Measurements from ENCODE around the gene ABI1. TPM values are rescaled to one million over a fixed set of nuclear protein-coding genes. Genes with fewer than 3 reads are reported as not detected.

ABI1 gene
- total RNA-seq, 1 experiment from 2014 or later = 36.9 TPM

DNA sequence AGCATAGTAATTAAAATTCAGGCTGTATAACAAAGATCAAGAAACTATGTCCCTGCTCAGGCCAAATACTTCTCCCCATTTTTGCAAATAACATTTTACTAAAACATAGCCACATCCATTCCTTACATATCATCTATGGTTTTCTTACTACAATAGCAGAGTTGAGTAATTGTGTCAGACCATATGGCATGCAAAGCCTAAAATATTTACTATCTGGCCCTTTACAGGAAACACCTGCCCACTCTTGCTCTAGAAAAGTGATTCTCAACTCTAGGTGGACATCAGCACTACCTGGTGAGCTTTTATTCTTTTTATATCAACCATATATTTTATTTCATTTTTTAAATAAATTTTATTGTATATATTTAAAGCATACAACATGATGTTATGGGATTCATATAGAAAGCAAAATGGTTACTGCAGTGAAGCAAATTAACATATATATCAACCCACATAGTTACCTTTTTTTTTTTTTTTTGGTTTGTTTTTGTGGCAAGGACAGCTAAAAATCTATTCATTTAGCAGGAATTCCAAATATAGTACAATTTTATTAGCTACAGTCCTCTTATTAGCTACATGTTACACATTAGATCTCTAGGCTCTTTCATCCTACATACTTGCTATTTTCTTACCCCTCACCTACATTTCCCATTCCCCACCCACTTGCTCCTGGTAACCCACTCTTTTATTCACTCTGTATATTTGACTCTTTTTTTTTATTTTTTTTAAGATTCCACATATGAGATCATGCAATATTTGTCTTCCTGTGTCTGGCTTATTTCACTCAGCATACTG is 19.6 kb downstream of the ABI1 start:
- Histone ChIP-seq H3K27me3 (ENCODE audit: insufficient read depth, low read length) (no peaks in the 10 kb centered on the region), H2AFZ (ENCODE audit: low read length) (no peak overlapping the region), H3K4me2 (ENCODE audit: insufficient read depth, insufficient read length, low read length) (no peak overlapping the region), H2AK5ac (ENCODE audit: insufficient read length, low read length) (no peak overlapping the region), H4K5ac (ENCODE audit: insufficient read length, low read depth, low read length) (no peak overlapping the region), H3K9ac (ENCODE audit: extremely low read depth, insufficient read length, low read length) (no peak overlapping the region), H3K27ac (ENCODE audit: insufficient read length, low read depth, low read length) (no peak overlapping the region), H3K23me2 (ENCODE audit: insufficient read length, low read depth, low read length, poor library complexity, severe bottlenecking) (no peaks in the 10 kb centered on the region), H2BK15ac (ENCODE audit: low read depth, low read length) (no peak overlapping the region), H2BK120ac (ENCODE audit: low read depth, low read length, poor library complexity, severe bottlenecking) (no peak overlapping the region), H2BK20ac (ENCODE audit: low read depth, low read length, poor library complexity, severe bottlenecking) (no peak overlapping the region), H4K91ac (ENCODE audit: insufficient read length, low read depth, low read length) (no peak overlapping the region), H3T11ph (ENCODE audit: low read length) (no peak overlapping the region), H3K18ac (ENCODE audit: insufficient read length, low read depth, low read length) (no peak overlapping the region), H3K4me1 (ENCODE audit: insufficient read depth, low read length) (peaks cover 6% of the 10 kb centered on the region; the same call in 1 of the 2 replicates), H3K9me3 (ENCODE audit: control insufficient read depth, low read depth, low read length) (no peaks in the 10 kb centered on the region), H3K56ac (ENCODE audit: insufficient read length, low read depth, low read length) (no peak overlapping the region), H3K79me1 (ENCODE audit: insufficient read depth, low read depth, low read length, poor library complexity, severe bottlenecking) (peaks cover 8% of the 10 kb centered on the region), H3K4ac (ENCODE audit: low read depth, low read length) (no peak overlapping the region), H3K14ac (ENCODE audit: insufficient read depth, low read length) (no peak overlapping the region), H3K79me2 (ENCODE audit: insufficient read depth, low read length) (peaks cover 6% of the 10 kb centered on the region; the same call in 1 of the 2 replicates), H2BK12ac (ENCODE audit: insufficient read length, low read depth, low read length) (no peak overlapping the region), H2BK5ac (ENCODE audit: insufficient read length, low read length) (no peak overlapping the region), H4K8ac (replicated peaks; ENCODE audit: insufficient read length, low read depth, low read length) (no peak overlapping the region), H4K20me1 (ENCODE audit: control insufficient read depth, insufficient read depth, insufficient read length) (no peaks in the 10 kb centered on the region), H3K23ac (ENCODE audit: insufficient read length, low read depth, low read length) (no peak overlapping the region)
- H3K4me1 Mint-ChIP-seq = peaks cover 9 to 21% of the 10 kb centered on the region in 2 experiments
- no peaks in the 10 kb centered on the region; a peak in 1 of 5 replicates for H3K9me3 Mint-ChIP-seq
- H3K4me3 Mint-ChIP-seq = no peak overlapping the region
- peaks cover 2 to 8% (median 5%) of the 10 kb centered on the region in 3 experiments; a peak in 5 of 7 replicates for H3K36me3 Mint-ChIP-seq (ENCODE audit: insufficient read depth in 1 of 3, low read depth in 3 of 3)
- TF ChIP-seq, protein P1, sequence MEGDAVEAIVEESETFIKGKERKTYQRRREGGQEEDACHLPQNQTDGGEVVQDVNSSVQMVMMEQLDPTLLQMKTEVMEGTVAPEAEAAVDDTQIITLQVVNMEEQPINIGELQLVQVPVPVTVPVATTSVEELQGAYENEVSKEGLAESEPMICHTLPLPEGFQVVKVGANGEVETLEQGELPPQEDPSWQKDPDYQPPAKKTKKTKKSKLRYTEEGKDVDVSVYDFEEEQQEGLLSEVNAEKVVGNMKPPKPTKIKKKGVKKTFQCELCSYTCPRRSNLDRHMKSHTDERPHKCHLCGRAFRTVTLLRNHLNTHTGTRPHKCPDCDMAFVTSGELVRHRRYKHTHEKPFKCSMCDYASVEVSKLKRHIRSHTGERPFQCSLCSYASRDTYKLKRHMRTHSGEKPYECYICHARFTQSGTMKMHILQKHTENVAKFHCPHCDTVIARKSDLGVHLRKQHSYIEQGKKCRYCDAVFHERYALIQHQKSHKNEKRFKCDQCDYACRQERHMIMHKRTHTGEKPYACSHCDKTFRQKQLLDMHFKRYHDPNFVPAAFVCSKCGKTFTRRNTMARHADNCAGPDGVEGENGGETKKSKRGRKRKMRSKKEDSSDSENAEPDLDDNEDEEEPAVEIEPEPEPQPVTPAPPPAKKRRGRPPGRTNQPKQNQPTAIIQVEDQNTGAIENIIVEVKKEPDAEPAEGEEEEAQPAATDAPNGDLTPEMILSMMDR (conservative IDR thresholded peaks at IDR 0.05) = no peak
- H3K27me3 Mint-ChIP-seq (ENCODE audit: low read depth) = no peaks in the 10 kb centered on the region
- no peak overlapping the region for H3K27ac Mint-ChIP-seq
- DNase-seq = no peak

Measured in H9 (cell line).